Left lung (tissue), 10 donors: ENCODE results near the gene MICAL3. TPM values are rescaled to one million over a fixed set of nuclear protein-coding genes. Genes with fewer than 3 reads are reported as not detected.

Source experiments
- ATAC-seq: fragments of 200-7000 bp; cut with Tn5 transposase; one replicate; pipeline ENCODE4 v1.9.1; 2020; ENCODE audit warnings: moderate library complexity
- DNase-seq, 4 donors: peaks; one replicate each; pipeline ENCODE4 v3.0.0-alpha.2; 2013 to 2020
- H3K27ac ChIP-seq, 2 donors: fragments of 200-600 bp; sonication (generic) in 1 of 2; one replicate each; pipeline versions ENCODE4 v1.5.0 to v1.8.0; 2020 to 2021
- H3K27me3 ChIP-seq, 2 donors: fragments of 200-600 bp; sonication (generic) in 1 of 2; one replicate each; pipeline versions ENCODE4 v1.5.0 to v1.8.0; 2020 to 2021
- H3K36me3 ChIP-seq, 2 donors: fragments of 200-600 bp; sonication (generic) in 1 of 2; one replicate each; pipeline versions ENCODE4 v1.5.0 to v1.8.0; 2020 to 2021
- H3K4me1 ChIP-seq, 2 donors: fragments of 200-600 bp; one replicate each; pipeline ENCODE4 v1.8.0; 2021
- H3K4me3 ChIP-seq, 2 donors: fragments of 200-600 bp; sonication (generic) in 1 of 2; one replicate each; pipeline versions ENCODE4 v1.5.0 to v1.8.0; 2020 to 2021; ENCODE audit warnings: mild to moderate bottlenecking in 1 of 2
- H3K9me3 ChIP-seq, 2 donors: fragments of 200-600 bp; sonication (generic) in 1 of 2; one replicate each; pipeline versions ENCODE4 v1.5.0 to v1.8.0; 2020 to 2021
- intact Hi-C, 2 donors: fragments of 100-400 bp; cut with DNase I; formaldehyde crosslinking; loops; one replicate each; pipeline versions ENCODE4 v1.11.2 to v1.14.2; 2022
- polyA plus RNA-seq, 6 donors: library from polyadenylated mRNA; unstranded; fragments of 120-200 nt; gene quantifications; one replicate each; pipeline ENCODE4 v1.2.1, GENCODE V29; 2013; ENCODE audit not compliant: insufficient read length in 6 of 6
- total RNA-seq, 2 donors: library from RNA; stranded (reverse); fragmentation: NEBNext Ultra II Directional; extraction: Animal tissue kit (Norgen Biotek cat#: 25700); gene quantifications; one replicate each; pipeline ENCODE4 v1.2.1, GENCODE V29; 2021
- TF ChIP-seq, protein P1 (sequence below), 2 donors: fragments of 200-600 bp; sonication (generic) in 1 of 2; IDR thresholded peaks; one replicate each; pipeline versions ENCODE4 v1.5.0 to v1.8.0; 2021; ENCODE audit warnings: antibody characterized with exemption in 2 of 2
- donor health status: DM: no; HTN: yes; CAD: no.
- donor health status: DM: no; HTN: no; CAD: no.

MICAL3 gene
- total and polyA plus RNA-seq, 8 donors: 24.9 to 64.8 (median 56.2) TPM

DNA sequence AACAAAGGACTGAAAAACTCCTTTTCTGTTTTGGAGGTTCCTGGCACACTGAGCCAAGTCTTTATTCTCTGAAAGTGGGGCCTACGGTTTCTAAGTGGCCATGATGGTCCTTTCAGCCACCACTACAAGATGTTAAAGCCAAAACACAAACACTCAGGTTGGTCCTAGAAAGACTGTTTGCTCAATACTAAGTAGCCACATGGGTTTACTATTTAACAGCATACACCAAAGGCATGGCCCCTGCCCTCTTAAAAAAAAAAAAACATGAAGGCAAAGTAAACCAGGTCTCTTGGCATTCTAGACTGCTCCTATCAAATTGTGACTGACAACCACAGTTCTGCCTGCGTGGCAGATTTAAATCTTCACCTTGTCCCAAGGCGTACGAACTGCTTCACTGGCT is 126.5 kb downstream of the MICAL3 start:
- peaks cover 0 to 4% of the 10 kb centered on the region in 2 donors for H3K4me1 ChIP-seq
- peaks cover 0 to 19% of the 10 kb centered on the region in 2 donors for H3K36me3 ChIP-seq
- H3K4me3 ChIP-seq: no peak overlapping the region
- no peaks in the 10 kb centered on the region for H3K9me3 ChIP-seq
- intact Hi-C loops: no loop called here
- DNase-seq (peak in 1 of 4 donors; percentile 60), ATAC-seq (peak; percentile 90)
- TF ChIP-seq, protein P1, sequence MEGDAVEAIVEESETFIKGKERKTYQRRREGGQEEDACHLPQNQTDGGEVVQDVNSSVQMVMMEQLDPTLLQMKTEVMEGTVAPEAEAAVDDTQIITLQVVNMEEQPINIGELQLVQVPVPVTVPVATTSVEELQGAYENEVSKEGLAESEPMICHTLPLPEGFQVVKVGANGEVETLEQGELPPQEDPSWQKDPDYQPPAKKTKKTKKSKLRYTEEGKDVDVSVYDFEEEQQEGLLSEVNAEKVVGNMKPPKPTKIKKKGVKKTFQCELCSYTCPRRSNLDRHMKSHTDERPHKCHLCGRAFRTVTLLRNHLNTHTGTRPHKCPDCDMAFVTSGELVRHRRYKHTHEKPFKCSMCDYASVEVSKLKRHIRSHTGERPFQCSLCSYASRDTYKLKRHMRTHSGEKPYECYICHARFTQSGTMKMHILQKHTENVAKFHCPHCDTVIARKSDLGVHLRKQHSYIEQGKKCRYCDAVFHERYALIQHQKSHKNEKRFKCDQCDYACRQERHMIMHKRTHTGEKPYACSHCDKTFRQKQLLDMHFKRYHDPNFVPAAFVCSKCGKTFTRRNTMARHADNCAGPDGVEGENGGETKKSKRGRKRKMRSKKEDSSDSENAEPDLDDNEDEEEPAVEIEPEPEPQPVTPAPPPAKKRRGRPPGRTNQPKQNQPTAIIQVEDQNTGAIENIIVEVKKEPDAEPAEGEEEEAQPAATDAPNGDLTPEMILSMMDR (IDR thresholded peaks at IDR 0.05): no peak
- H3K27me3 ChIP-seq: peaks cover 0 to 55% of the 10 kb centered on the region in 2 donors
- H3K27ac ChIP-seq: no peak overlapping the region

DNA sequence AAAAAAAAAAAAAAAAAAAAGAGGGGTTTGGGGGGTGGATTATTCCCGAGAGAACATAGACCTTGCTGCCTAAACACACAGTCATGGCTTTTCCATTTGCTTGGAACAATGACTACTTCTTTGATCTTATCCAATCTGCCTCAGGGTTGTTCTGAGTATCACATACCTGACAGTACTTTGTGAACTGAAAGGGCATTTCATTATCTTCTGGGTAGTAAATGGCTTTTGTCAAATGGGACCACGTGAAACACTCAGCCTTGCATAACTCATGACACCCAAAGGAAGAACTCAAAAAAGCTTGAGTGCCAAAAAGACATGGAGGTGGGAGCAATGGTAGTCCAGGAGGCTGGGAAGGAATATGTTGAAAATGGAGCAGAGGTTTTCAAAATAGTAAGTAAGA is 126.9 kb downstream of the MICAL3 start:
- intact Hi-C loops: no loop called here
- Histone ChIP-seq H3K9me3 (no peaks in the 10 kb centered on the region), H3K27ac (no peak overlapping the region), H3K36me3 (peaks cover 0 to 19% of the 10 kb centered on the region in 2 donors), H3K4me3 (no peak overlapping the region), H3K4me1 (peaks cover 0 to 4% of the 10 kb centered on the region in 2 donors), H3K27me3 (peaks cover 0 to 58% of the 10 kb centered on the region in 2 donors)
- DNase-seq (no peak), ATAC-seq (peak; percentile 59)
- TF ChIP-seq, protein P1 (IDR thresholded peaks at IDR 0.05): no peak

DNA sequence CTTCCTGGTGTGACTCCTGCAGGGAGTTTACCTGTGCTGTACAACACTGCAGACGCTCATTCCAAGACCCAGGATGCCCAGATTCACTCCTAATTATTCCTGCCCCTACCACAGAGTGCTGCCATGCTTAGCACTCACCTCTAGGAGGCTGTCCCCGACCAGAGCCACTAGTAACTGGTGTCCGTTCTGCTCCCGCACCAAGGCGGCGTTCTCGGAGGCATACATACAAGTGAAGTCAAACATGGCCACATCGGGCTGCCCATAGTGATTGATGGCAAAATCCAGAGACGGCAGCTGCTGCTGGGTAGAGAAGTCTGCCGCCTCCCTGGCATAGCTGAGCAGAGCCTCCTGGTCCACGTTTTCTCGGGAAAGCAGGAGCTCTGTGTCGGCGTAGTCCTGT is 127.8 kb downstream of the MICAL3 start:
- Histone ChIP-seq H3K27ac (no peak overlapping the region), H3K27me3 (peaks cover 0 to 54% of the 10 kb centered on the region in 2 donors), H3K9me3 (no peaks in the 10 kb centered on the region), H3K4me3 (no peak overlapping the region), H3K36me3 (peaks cover 0 to 19% of the 10 kb centered on the region in 2 donors), H3K4me1 (peaks cover 0 to 4% of the 10 kb centered on the region in 2 donors)
- intact Hi-C loops: no loop called here
- TF ChIP-seq, protein P1 (IDR thresholded peaks at IDR 0.05): no peak
- ATAC-seq (peak; percentile 57), DNase-seq (peak in 1 of 4 donors; percentile 32)

DNA sequence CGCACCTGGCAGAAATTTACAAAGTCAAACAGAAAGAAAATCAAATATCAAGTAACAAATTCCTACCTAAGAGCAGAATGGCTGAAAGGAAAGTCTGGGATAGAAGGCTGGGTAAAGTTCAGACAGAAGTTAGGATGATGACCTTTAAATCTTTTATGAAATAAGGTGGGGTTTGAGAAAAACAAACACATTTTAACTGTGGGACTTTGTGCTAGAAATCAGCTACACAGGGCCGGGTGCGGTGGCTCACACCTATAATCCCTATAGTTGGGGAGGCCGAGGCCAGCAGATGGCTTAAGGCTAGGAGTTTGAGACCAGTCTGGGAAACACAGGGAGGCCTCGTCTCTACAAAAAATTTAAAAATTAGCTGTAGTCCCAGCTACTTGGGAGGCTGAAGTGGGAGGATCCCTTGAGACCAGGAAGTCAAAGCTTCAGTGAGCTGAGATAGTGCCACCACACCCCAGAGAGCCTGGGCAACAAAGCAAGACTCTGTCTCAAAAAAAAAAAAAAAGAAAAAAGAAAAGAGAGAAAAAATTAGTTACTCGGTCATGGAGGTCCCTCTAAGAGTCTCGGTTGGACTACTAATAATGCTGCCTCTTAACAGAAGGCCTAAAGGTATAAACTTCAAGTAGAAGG is 130.3 kb downstream of the MICAL3 start:
- intact Hi-C loops: no loop called here
- Histone ChIP-seq H3K4me1 (peaks cover 0 to 4% of the 10 kb centered on the region in 2 donors), H3K9me3 (no peaks in the 10 kb centered on the region), H3K27ac (no peak overlapping the region), H3K36me3 (peaks cover 0 to 23% of the 10 kb centered on the region in 2 donors), H3K4me3 (no peak overlapping the region), H3K27me3 (peaks cover 0 to 44% of the 10 kb centered on the region in 2 donors)
- no peak for ATAC-seq
- peak in 1 of 4 donors; percentile 14 for DNase-seq
- TF ChIP-seq, protein P1 (IDR thresholded peaks at IDR 0.05): no peak

DNA sequence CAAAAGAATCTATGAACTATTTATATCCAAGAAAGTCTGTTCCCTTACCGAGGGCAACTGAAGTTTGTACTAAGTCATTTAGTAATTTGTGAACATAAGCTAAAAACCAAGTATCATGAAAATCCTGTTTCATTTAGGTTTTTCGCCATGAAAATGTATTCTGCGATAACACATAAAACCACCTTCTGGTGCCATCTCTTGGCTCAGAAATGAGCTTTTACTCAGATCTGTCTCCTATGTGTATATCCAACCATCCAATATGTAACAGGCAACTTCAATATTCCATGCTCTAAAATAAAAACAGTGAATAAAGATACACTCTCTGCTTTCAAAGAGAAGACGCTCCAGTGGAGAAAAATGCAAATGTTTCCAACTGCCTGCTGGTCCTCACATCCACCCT is 132.0 kb downstream of the MICAL3 start:
- peaks cover 0 to under 1% of the 10 kb centered on the region in 2 donors for H3K4me1 ChIP-seq
- peaks cover 0 to 44% of the 10 kb centered on the region in 2 donors for H3K27me3 ChIP-seq
- H3K9me3 ChIP-seq: no peaks in the 10 kb centered on the region
- ATAC-seq (no peak), DNase-seq (no peak)
- H3K27ac ChIP-seq: no peak overlapping the region
- H3K4me3 ChIP-seq: no peak overlapping the region
- intact Hi-C loops: no loop called here
- peaks cover 0 to 37% of the 10 kb centered on the region in 2 donors for H3K36me3 ChIP-seq
- TF ChIP-seq, protein P1 (IDR thresholded peaks at IDR 0.05): no peak
